Measurements from ENCODE around the gene IGSF5.

IGSF5 gene

DNA sequence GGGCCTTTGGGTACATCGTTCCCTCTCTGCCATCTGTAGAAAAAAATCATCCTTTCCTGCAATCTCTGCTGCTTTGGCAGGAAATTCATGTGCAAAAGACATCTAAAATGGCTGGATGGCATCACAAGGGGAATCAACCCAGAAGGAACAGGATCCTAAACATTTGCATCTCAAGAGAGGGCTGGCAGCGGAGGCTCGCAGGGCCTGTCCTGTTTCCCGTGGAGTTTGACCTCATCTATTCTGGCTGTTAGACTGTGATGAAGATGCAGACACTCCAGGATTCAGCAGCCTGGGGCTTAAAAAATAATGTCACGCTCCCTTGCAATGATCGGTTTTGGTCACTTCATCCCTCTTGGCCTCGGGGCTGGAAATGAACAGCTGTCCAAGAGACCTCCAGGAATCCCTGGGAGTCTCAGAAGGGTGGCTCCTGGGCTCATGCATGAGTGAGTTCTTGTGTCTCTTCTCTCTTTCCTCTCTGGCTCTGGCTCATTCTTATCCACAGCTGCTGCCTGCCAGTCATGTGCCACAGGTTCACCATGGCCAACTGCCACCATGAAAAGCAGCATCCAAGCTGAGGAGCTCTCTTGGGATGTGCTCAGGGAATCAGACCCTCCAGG is 106.1 kb downstream of the IGSF5 start:
- FAIRE-seq (no peak), DNase-seq (ENCODE audit: insufficient read length, low spot score) (no peak)
- TF ChIP-seq, protein P1, sequence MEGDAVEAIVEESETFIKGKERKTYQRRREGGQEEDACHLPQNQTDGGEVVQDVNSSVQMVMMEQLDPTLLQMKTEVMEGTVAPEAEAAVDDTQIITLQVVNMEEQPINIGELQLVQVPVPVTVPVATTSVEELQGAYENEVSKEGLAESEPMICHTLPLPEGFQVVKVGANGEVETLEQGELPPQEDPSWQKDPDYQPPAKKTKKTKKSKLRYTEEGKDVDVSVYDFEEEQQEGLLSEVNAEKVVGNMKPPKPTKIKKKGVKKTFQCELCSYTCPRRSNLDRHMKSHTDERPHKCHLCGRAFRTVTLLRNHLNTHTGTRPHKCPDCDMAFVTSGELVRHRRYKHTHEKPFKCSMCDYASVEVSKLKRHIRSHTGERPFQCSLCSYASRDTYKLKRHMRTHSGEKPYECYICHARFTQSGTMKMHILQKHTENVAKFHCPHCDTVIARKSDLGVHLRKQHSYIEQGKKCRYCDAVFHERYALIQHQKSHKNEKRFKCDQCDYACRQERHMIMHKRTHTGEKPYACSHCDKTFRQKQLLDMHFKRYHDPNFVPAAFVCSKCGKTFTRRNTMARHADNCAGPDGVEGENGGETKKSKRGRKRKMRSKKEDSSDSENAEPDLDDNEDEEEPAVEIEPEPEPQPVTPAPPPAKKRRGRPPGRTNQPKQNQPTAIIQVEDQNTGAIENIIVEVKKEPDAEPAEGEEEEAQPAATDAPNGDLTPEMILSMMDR (IDR thresholded peaks at IDR 0.05; ENCODE audit: insufficient read depth, missing control alignments) = no peak
